Forelimb muscle (tissue), 1 donor: Measurements from ENCODE around the gene DSCAML1. TPM values are rescaled to one million over a fixed set of nuclear protein-coding genes. Genes with fewer than 3 reads are reported as not detected.

Experiments
- DNase-seq: peaks from one replicate; pipeline ENCODE4 v3.0.0-alpha.2; 2013; ENCODE audit warnings: low read depth
- polyA plus RNA-seq: library from polyadenylated mRNA; unstranded; fragments of 120-200 nt; gene quantifications from one replicate; pipeline ENCODE4 v1.2.1, GENCODE V29; 2013; ENCODE audit not compliant: insufficient read length

The DSCAML1 gene
- polyA plus RNA-seq, 1 donor: 0.63 TPM

GRCh38 chr11:117428856-117429229, 368.2 kb downstream of the DSCAML1 start:
- DNase-seq: no peak

GRCh38 chr11:117428186-117428855, 368.7 kb downstream of the DSCAML1 start:
- no peak for DNase-seq

- DNase-seq: no peak
These were observed 369.6 kb downstream of the DSCAML1 start for GRCh38 chr11:117427356-117427874.

- no peak for DNase-seq
These were observed 370.1 kb downstream of the DSCAML1 start for GRCh38 chr11:117426941-117427340.

GRCh38 chr11:117426297-117426685, 370.7 kb downstream of the DSCAML1 start:
- no peak for DNase-seq

GRCh38 chr11:117425679-117426296, 371.2 kb downstream of the DSCAML1 start:
- DNase-seq: no peak

- DNase-seq: no peak
These were observed 372.2 kb downstream of the DSCAML1 start for GRCh38 chr11:117424781-117425180.

- no peak for DNase-seq
These were observed 373.9 kb downstream of the DSCAML1 start for GRCh38 chr11:117423046-117423575.

- DNase-seq: no peak
These were observed 375.5 kb downstream of the DSCAML1 start for GRCh38 chr11:117421476-117421875.

GRCh38 chr11:117421041-117421440, 376.0 kb downstream of the DSCAML1 start:
- DNase-seq: no peak

- DNase-seq: no peak
These were observed 376.4 kb downstream of the DSCAML1 start for GRCh38 chr11:117420598-117420997.

- no peak for DNase-seq
These were observed 376.9 kb downstream of the DSCAML1 start for GRCh38 chr11:117420143-117420485.

GRCh38 chr11:117419482-117420142, 377.4 kb downstream of the DSCAML1 start:
- DNase-seq: no peak

GRCh38 chr11:117418737-117419481, 378.1 kb downstream of the DSCAML1 start:
- no peak for DNase-seq

GRCh38 chr11:117417856-117418255, 379.2 kb downstream of the DSCAML1 start:
- DNase-seq: no peak

GRCh38 chr11:117417342-117417741, 379.7 kb downstream of the DSCAML1 start:
- DNase-seq: no peak

GRCh38 chr11:117415358-117415896, 381.6 kb downstream of the DSCAML1 start:
- DNase-seq: no peak

GRCh38 chr11:117414724-117415123, 382.3 kb downstream of the DSCAML1 start:
- DNase-seq: no peak

- DNase-seq: no peak
These were observed 383.4 kb downstream of the DSCAML1 start for GRCh38 chr11:117413616-117414015.

GRCh38 chr11:117412653-117413275, 384.3 kb downstream of the DSCAML1 start:
- DNase-seq: no peak

- DNase-seq: no peak
These were observed 384.8 kb downstream of the DSCAML1 start for GRCh38 chr11:117412176-117412575.
